Mesendoderm (in vitro differentiated cells): ENCODE results near the gene VASN.

Experiments used
- DNase-seq: peaks from one replicate; pipeline ENCODE4 v3.0.0; 2013
- H2AK5ac ChIP-seq: 2 replicates; pipeline ENCODE4 v1.6.1; 2013; ENCODE audit warnings: low read length, inconsistent platforms
- H2BK120ac ChIP-seq: 2 replicates; pipeline ENCODE4 v1.6.1; 2013; ENCODE audit warnings: low read depth, mild to moderate bottlenecking, low read length, moderate library complexity, mixed read lengths
- H2BK15ac ChIP-seq: replicated peaks from 2 replicates; pipeline ENCODE4 v1.6.1; 2013; ENCODE audit warnings: low read depth, mild to moderate bottlenecking, moderate library complexity
- H2BK5ac ChIP-seq: 2 replicates; pipeline ENCODE4 v1.6.1; 2013; ENCODE audit warnings: low read length, inconsistent platforms
- H3K18ac ChIP-seq: 2 replicates; pipeline ENCODE4 v1.6.1; 2013; ENCODE audit warnings: mild to moderate bottlenecking, low read length, mixed read lengths
- H3K23ac ChIP-seq: one replicate; pipeline ENCODE4 v1.6.1; 2013; ENCODE audit warnings: low read length
- H3K27ac ChIP-seq: 2 replicates; pipeline ENCODE4 v1.5.1; 2013; ENCODE audit warnings: low read depth, mild to moderate bottlenecking, inconsistent platforms, low read length, moderate library complexity
- H3K27me3 ChIP-seq: 2 replicates; pipeline ENCODE4 v1.6.1; 2013; ENCODE audit warnings: low read length, control low read depth, mild to moderate bottlenecking, inconsistent platforms; ENCODE audit not compliant: insufficient read depth, poor library complexity
- H3K36me3 ChIP-seq: 2 replicates; pipeline ENCODE4 v1.6.1; 2013; ENCODE audit warnings: low read length, inconsistent platforms; ENCODE audit not compliant: control insufficient read depth, insufficient read depth
- H3K4ac ChIP-seq: one replicate; pipeline ENCODE4 v1.6.1; 2013; ENCODE audit warnings: low read depth, mild to moderate bottlenecking, low read length, moderate library complexity
- H3K4me1 ChIP-seq: 2 replicates; pipeline ENCODE4 v1.6.1; 2013; ENCODE audit warnings: low read depth, low read length, inconsistent platforms; ENCODE audit not compliant: control insufficient read depth
- H3K4me2 ChIP-seq: 2 replicates; pipeline ENCODE4 v1.6.1; 2013; ENCODE audit warnings: low read length
- H3K4me3 ChIP-seq: 2 replicates; pipeline ENCODE4 v1.5.1; 2013; ENCODE audit warnings: mild to moderate bottlenecking, low read length
- H3K56ac ChIP-seq: one replicate; pipeline ENCODE4 v1.6.1; 2013; ENCODE audit warnings: low read length
- H3K79me1 ChIP-seq: 2 replicates; pipeline ENCODE4 v1.6.1; 2013; ENCODE audit warnings: low read length, inconsistent platforms
- H3K79me2 ChIP-seq: 2 replicates; pipeline ENCODE4 v1.6.1; 2013; ENCODE audit warnings: mild to moderate bottlenecking, low read length; ENCODE audit not compliant: control insufficient read depth, insufficient read depth
- H3K9ac ChIP-seq: 2 replicates; pipeline ENCODE4 v1.6.1; 2013; ENCODE audit warnings: low read length, inconsistent platforms
- H4K5ac ChIP-seq: one replicate; pipeline ENCODE4 v1.6.1; 2013; ENCODE audit warnings: low read length
- H4K8ac ChIP-seq: one replicate; pipeline ENCODE4 v1.6.1; 2013; ENCODE audit warnings: low read depth, mild to moderate bottlenecking, control low read depth, low read length, moderate library complexity
- WGBS: extraction: QIAGEN DNeasy Blood & Tissue Kit; methylation state at CpG from one replicate; pipeline ENCODE4 v1.1.7; 2013; ENCODE audit warnings: low lambda C conversion rate, missing lambda C conversion rate; ENCODE audit not compliant: insufficient coverage; ENCODE audit errors: extremely low coverage; 5-methylcytosine and 5-hydroxymethylcytosine counted together

VASN gene

DNA sequence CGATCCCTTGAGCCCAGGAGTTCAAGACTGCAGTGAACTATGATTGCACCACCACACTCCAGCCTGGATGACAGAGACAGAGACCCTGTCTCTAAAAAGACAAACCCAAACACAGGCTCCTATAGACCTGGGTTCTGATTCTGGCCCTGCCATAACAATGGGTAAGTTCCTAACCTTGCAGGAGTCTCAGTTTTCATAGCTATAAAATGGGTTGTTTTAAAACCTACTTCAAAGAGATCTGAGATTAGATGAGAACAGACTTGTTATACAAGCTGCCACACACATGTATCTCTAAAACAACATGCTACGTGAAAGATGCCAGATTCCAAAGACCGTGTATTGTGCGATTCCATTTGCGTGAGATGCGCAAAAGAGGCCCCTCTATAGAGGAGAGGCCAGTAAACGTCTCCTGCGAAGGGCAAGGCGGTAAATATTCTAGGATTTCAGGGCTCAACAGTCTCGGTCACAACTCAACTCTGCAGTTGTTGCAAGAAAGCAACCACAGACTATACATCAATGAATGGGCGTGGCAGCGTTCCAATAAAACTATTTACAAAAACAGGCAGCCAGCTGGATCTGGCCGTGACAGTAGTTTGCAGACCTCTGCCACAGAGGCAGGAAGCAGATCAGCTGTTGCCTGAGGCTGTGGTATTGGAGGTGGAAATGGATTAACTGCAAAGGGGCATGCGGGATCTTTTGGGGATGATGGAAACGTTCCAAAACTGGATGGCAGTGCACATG is 38.9 kb downstream of the VASN start:
- H3K4me2 ChIP-seq = no peak overlapping the region
- H2BK5ac ChIP-seq = no peak overlapping the region
- H3K9ac ChIP-seq = no peak overlapping the region
- H3K56ac ChIP-seq = no peak overlapping the region
- no peak overlapping the region for H2BK15ac ChIP-seq
- no peaks in the 10 kb centered on the region for H3K27me3 ChIP-seq
- H4K5ac ChIP-seq = no peak overlapping the region
- no peaks in the 10 kb centered on the region for H3K79me2 ChIP-seq
- no peak overlapping the region for H4K8ac ChIP-seq
- H3K27ac ChIP-seq = no peak overlapping the region
- H3K4me3 ChIP-seq = no peak overlapping the region
- H3K4me1 ChIP-seq = no peaks in the 10 kb centered on the region
- no peaks in the 10 kb centered on the region for H3K36me3 ChIP-seq
- H3K79me1 ChIP-seq = peaks cover 4% of the 10 kb centered on the region
- H3K23ac ChIP-seq = no peak overlapping the region
- H3K4ac ChIP-seq = no peak overlapping the region
- WGBS = no CpG with 5 or more reads among the region's 15 CpGs
- no peak overlapping the region for H2BK120ac ChIP-seq
- H2AK5ac ChIP-seq = no peak overlapping the region
- no peak overlapping the region for H3K18ac ChIP-seq
- DNase-seq = no peak

DNA sequence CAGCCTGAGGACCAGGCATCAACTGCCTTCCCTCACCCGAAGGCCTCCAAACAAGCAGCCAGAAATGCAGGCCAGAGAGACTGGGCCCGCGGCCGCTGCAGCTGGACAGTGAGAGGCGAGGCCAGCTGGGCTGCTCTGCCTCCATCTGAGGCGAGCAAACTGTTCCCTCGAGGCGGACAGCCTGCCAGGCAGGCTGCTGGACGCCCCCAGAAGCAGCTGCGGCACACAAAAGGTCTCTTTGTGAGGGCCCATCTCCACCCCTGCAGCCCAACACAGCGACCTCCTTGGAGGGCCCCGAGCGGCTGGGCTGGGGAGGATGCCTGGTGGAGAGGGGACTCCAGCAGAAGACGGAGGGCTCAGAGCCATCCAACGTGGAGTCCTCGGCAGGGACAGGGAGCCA is 40.0 kb downstream of the VASN start:
- H2BK120ac ChIP-seq = no peak overlapping the region
- H3K23ac ChIP-seq = no peak overlapping the region
- no peaks in the 10 kb centered on the region for H3K4me1 ChIP-seq
- H2AK5ac ChIP-seq = no peak overlapping the region
- H3K27ac ChIP-seq = no peak overlapping the region
- no peak overlapping the region for H3K4ac ChIP-seq
- H3K79me1 ChIP-seq = peaks cover 4% of the 10 kb centered on the region
- no peak overlapping the region for H4K8ac ChIP-seq
- no peak overlapping the region for H4K5ac ChIP-seq
- H3K4me2 ChIP-seq = no peak overlapping the region
- no peak for DNase-seq
- H3K56ac ChIP-seq = no peak overlapping the region
- no peak overlapping the region for H3K18ac ChIP-seq
- H2BK5ac ChIP-seq = no peak overlapping the region
- WGBS = no CpG with 5 or more reads among the region's 16 CpGs
- H2BK15ac ChIP-seq = no peak overlapping the region
- H3K27me3 ChIP-seq = no peaks in the 10 kb centered on the region
- no peak overlapping the region for H3K4me3 ChIP-seq
- no peak overlapping the region for H3K9ac ChIP-seq
- H3K79me2 ChIP-seq = no peaks in the 10 kb centered on the region
- H3K36me3 ChIP-seq = no peaks in the 10 kb centered on the region

DNA sequence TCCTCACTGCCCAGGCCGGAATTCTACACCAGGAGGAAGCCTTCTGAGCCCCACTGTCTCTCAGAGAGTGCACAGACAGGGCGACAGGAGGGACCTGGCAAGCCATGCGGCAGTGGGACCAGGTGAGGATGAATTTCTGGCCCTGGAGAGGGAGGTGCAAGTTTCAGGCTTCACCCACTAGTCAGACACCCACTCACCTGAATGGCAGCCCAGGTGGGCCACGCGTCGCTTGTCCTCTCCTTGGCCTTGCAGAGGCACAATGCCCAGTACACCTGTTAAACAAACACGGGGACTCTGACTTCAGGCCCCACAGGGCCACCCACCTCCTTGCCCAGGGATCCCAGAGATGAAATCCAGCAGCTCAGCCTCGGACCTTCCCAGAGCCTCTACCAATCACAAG is 40.5 kb downstream of the VASN start:
- Histone ChIP-seq H3K4ac (no peak overlapping the region), H3K23ac (no peak overlapping the region), H3K79me2 (no peaks in the 10 kb centered on the region), H3K27me3 (no peaks in the 10 kb centered on the region), H2AK5ac (no peak overlapping the region), H3K4me2 (no peak overlapping the region), H2BK120ac (no peak overlapping the region), H2BK5ac (no peak overlapping the region), H3K4me1 (no peaks in the 10 kb centered on the region), H3K56ac (no peak overlapping the region), H3K79me1 (peaks cover 4% of the 10 kb centered on the region), H3K4me3 (no peak overlapping the region), H3K27ac (no peak overlapping the region), H4K8ac (no peak overlapping the region), H3K9ac (no peak overlapping the region), H2BK15ac (no peak overlapping the region), H3K18ac (no peak overlapping the region), H3K36me3 (no peaks in the 10 kb centered on the region), H4K5ac (no peak overlapping the region)
- WGBS = no CpG with 5 or more reads among the region's 8 CpGs
- DNase-seq = no peak

DNA sequence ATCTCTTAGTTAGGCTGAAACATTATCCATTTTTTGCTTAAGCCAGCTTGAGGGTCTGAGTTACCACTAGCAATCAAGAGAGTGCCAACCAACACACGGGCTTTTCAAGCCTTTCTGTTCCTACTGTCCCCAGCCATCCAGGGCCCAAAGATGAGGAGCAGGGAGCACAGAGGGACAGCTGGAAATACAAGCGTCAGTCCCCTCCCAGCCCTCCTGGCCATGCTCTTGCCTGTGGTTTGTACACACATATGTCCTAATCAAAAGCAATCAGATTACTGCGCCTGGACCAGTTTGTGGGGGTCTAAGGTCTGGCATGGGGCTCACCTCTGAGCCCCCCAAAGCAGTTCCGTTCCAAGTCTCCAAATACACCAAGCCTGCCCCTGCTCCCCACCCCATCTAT is 41.2 kb downstream of the VASN start:
- Histone ChIP-seq H2BK15ac (no peak overlapping the region), H3K79me1 (peaks cover 4% of the 10 kb centered on the region), H3K9ac (no peak overlapping the region), H3K4ac (no peak overlapping the region), H2BK5ac (no peak overlapping the region), H4K8ac (no peak overlapping the region), H3K4me2 (no peak overlapping the region), H3K27ac (no peak overlapping the region), H3K56ac (no peak overlapping the region), H3K4me3 (no peak overlapping the region), H2AK5ac (no peak overlapping the region), H3K18ac (no peak overlapping the region), H2BK120ac (no peak overlapping the region), H3K79me2 (no peaks in the 10 kb centered on the region), H3K36me3 (no peaks in the 10 kb centered on the region), H3K4me1 (no peaks in the 10 kb centered on the region), H3K23ac (no peak overlapping the region), H3K27me3 (no peaks in the 10 kb centered on the region), H4K5ac (no peak overlapping the region)
- WGBS = no CpG with 5 or more reads among the region's 4 CpGs
- DNase-seq = no peak

DNA sequence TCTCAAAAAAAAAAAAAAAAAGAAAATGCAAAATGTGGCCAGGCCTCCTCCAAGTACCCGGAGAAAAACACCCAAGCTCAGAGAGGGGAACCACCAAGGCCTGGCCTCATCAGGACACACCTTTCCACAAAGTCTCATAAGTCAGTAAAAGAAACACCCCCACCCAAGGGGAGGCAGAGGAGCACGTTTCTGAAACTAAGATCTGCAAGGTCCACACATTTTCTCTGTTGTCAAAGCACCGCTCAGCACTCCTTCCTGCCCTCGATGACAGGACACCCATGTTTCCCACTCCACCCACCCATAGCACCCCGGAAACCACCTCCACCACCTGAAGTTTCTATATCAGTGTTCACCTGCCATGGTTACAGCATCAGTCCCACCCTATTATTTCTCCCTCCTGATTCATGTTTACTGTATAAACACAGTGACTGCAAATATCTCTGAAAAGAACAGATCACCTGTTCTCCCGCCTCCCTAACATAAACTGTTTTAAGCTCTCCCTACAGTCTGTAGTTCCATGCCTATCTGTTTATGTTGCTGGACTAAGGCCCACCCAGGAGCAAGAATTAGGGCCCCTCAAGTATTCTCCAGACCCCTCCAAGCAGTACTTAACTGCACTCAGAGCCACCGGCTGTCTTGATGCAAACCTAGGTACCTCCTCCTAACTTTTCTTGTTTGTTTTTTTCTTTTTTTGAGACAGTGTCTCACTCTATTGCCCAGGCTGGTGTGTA is 42.7 kb downstream of the VASN start:
- H4K5ac ChIP-seq = no peak overlapping the region
- WGBS = no CpG with 5 or more reads among the region's 7 CpGs
- no peak overlapping the region for H2AK5ac ChIP-seq
- no peak overlapping the region for H2BK5ac ChIP-seq
- no peak overlapping the region for H3K23ac ChIP-seq
- H3K79me2 ChIP-seq = no peaks in the 10 kb centered on the region
- H3K27ac ChIP-seq = no peak overlapping the region
- H3K4me1 ChIP-seq = no peaks in the 10 kb centered on the region
- H4K8ac ChIP-seq = no peak overlapping the region
- no peak overlapping the region for H2BK120ac ChIP-seq
- no peaks in the 10 kb centered on the region for H3K27me3 ChIP-seq
- H2BK15ac ChIP-seq = no peak overlapping the region
- H3K4me3 ChIP-seq = no peak overlapping the region
- no peak overlapping the region for H3K4me2 ChIP-seq
- no peak overlapping the region for H3K9ac ChIP-seq
- no peak for DNase-seq
- H3K36me3 ChIP-seq = no peaks in the 10 kb centered on the region
- H3K4ac ChIP-seq = no peak overlapping the region
- H3K79me1 ChIP-seq = peaks cover 4% of the 10 kb centered on the region
- no peak overlapping the region for H3K18ac ChIP-seq
- H3K56ac ChIP-seq = no peak overlapping the region
